DMS153 treated with DMSO at 0.1 percent for 48 hours (cell line): ENCODE data around the gene PPIL6.

Experiments
- DNase-seq: peaks from one replicate; lab custom pipeline; 2025; ENCODE audit not compliant: unreplicated experiment; lab: John Stamatoyannopoulos, UW

PPIL6 gene

GRCh38 chr6:109449795-109450673, 9.6 kb upstream of the PPIL6 start:
- DNase-seq: no peak

DNA sequence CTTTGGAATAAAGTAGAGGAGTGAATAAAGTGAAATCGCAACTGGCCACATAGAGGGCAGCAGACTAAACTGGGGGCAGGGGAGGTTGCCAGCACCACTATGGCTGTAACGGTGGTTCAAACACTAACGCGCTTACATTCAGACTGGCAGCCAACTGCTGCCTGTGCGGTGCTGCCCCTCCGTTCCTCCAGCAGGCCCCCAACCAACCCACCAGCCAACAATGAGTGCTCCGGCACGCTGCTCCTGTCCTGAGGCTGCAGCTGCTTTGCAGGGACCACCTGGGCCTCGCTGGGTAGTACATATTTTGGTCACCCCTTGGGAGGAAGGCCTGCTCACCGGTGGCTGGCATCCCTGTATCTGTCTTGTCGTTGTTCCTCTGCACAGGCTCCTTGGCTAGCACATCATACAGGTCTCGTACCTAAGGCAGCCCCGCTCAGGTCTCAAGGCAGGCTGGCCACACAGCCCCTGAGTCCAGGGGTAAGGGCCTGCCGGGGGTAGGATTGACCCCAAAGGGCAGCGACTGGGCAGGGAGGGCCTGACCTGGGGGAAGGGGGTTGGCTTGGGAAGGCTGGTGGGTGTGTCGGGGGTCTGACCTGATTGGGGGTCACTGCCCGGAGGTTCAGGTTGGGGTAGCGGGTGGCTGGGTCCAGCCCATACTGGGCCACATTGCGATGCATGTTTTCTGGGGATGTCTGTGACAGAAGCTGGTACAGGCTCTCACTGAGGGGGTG, 8.8 kb upstream of the PPIL6 start:
- DNase-seq: no peak

GRCh38 chr6:109448615-109449014, 8.2 kb upstream of the PPIL6 start:
- DNase-seq: no peak

DNA sequence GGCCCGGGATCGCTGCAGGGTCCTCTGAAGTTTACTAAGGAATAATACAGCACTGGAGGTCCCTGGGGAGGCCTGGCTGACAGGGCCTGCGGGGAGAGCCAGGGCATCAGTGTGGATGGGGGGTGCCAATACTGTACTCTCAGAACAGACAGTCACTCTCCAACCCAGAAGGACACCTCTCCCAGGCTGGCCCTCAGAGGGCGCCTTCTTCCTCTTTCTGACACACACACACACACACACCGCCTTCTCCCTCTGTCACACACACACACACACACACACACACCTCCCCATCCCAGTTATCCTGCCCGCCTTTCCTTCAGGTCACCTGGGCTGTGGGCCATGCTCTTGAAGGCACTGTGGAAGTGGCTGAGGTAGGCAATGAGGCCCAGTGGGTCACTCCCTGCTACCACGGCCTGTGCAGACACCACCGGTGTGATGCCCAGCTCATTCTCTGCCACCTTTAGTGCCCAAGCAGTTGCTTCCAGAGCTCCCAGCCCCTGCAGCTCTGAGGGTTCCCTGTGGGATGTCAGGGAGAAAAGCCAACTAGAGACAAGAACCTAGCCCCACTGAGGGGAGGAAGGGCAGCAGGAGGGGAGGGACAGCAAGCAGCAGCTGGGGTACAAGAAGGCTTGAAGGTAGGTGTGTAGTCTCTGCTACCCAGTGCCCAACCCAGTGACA, 7.6 kb upstream of the PPIL6 start:
- DNase-seq: no peak

GRCh38 chr6:109447087-109447486, 6.7 kb upstream of the PPIL6 start:
- no peak for DNase-seq

GRCh38 chr6:109446541-109446940, 6.1 kb upstream of the PPIL6 start:
- no peak for DNase-seq

DNA sequence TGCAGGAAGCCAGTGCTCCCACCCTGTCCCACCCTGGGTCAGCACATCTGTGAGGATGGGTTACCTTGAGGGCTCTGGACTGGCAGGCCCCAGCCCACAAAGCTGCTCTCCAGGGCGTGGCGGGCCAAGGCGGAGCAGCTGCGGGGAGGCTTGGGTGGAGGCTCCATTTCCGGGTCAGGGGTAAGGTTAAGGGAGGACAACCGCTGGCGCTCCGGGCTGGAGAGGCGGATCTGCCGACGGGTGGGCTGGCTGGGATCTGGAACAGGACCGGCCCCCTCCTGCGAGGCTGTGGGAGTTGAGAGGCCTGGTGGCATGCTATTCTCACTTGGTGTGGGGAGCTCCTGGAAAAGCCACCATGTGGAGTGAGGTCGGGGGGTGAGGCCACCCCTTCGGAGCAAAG, 5.6 kb upstream of the PPIL6 start:
- DNase-seq: no peak

DNA sequence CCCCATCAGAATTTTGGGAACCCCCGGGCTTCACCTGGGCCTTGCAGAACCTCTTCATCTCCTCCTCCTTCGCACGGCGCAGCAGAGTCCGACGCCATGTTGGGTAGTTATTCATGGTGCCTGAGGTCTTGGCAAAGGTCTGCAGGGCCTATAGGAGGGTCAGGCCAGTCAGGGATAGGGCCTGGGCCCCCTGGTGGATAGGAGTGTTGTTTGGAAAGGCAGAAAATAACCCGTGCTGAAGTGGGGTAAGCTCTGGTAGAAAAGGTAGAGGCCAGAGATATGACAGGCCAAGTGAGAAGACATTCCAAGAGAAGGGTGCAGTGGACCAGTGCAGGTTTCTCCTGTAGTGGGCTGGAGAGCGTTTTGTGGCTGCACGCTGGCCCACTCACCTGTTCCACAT, 5.0 kb upstream of the PPIL6 start:
- no peak for DNase-seq

GRCh38 chr6:109443425-109443950, 3.1 kb upstream of the PPIL6 start:
- DNase-seq: no peak

GRCh38 chr6:109442393-109442924, 2.0 kb upstream of the PPIL6 start:
- DNase-seq: no peak

- DNase-seq: peak; percentile 26
These were observed 815 bp upstream of the PPIL6 start for GRCh38 chr6:109441069-109441816.

DNA sequence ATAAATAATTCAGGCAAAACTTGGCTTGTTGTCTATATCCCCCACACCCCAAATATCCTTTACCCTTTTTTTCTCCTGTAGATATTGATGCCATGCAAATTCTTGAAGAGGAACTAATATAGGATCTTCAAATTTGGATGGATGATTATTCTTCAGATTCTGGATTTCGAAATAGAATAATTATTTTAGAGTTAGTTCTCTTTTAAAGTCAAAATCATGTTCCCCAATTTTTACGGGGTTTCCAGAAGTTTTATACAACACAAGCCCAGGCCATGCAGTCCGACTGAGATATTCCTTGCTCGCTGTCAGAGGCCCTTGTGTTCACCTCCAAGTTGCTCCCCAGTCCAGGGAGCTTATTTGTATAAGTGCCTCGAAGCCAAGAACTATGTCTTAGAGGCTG, 4.4 kb downstream of the PPIL6 start:
- DNase-seq: no peak

DNA sequence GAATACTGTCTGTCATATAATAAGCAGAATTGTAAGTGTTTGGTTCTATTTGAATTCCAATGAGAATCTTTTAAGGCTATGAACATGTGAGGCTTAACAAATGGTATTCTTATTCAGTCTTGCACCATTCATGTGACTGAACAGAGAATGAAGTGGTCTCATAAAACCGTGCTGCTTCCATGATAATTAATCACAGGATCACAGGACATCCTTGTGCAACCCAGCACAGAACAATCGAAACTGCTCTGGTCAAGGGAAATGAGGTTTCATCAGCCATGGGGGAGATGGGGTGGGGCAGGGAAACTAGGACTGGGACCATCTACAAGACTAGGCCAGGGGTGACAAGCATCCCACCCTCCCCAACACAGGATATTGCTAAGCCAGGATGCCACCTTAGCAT, 6.0 kb downstream of the PPIL6 start:
- no peak for DNase-seq

DNA sequence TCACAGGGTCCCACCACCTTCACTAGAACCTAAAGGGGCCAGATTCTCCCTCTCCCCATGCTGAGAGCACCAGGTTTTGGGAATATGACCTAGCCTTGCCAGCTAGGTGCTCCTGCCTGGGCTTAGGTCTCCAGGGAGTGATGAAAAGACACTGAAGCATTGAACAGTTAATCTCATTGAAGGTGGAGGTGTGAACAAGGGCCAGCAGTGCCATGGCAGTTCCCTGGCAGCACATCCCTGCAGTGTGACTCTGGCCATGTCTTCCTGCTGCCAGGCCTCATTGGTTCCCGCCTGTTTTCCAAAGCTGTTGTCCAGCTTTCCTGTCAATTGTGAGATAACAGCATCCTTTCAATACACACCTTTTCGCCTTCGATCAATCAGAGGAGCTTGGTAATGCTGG, 10.9 kb downstream of the PPIL6 start:
- peak; percentile 32 for DNase-seq

DNA sequence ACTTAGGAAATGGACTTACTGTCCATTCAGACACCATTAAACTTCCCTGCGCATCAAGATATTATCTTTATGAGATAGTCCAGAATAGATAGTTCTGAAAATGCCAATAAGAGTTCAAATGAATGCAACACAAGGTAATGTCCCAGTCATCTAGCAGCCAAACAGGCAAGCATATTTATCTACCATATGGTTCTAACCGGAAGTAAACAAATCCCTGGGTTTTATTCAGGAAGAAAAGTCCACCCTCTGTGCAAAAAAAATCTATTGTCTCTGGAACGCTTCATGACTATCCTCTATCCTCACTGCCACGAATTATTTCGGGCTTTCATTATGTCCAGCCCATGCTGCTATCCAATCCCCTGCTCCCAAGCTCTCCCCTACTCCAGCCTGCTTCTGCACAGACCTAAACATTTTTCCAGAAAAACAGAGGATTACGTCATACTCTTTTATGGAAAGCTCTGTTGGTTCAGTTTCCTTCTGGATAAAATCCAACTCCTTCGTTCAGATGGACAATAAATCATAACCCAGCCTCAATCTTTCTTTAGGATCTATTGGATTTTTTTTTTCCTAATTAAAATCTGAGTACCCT, 11.4 kb downstream of the PPIL6 start:
- DNase-seq: peak; percentile 37

DNA sequence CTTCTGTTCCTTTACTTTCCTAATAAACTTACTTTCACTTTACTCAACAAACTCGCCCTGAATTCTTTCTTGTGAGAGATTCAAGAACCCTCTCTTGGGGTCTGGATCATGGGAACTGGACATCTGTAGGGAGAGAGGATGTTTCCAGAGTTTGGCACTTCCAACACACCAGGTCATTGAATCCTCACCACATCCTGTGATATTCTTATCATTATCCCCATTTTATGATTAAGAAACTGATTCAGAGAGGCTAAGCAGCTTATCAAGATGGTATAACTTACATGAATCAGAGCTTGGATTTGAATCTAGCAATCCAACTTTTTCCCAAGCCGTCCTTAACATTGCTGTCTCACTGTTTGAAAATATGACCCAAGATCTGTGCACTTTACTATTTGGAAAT, 15.5 kb downstream of the PPIL6 start:
- DNase-seq: no peak

DNA sequence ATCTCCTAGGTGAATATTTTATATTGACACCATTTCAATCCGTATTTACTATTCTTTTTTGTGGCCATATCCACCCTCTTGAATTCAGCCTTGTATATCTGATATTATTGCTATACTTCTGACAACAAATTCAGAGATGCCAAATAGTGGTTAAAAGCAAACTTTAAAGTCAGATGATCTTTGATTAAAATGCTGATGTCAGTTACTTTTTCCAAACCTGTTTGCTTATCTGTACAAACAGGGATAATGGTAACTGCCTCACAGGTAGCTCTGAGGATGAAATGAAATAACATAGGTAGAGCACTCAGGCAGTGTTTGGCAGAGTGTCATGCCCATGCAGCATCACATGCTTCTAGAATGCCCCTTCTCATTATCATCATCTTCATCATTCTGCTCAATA, 19.2 kb downstream of the PPIL6 start:
- no peak for DNase-seq

DNA sequence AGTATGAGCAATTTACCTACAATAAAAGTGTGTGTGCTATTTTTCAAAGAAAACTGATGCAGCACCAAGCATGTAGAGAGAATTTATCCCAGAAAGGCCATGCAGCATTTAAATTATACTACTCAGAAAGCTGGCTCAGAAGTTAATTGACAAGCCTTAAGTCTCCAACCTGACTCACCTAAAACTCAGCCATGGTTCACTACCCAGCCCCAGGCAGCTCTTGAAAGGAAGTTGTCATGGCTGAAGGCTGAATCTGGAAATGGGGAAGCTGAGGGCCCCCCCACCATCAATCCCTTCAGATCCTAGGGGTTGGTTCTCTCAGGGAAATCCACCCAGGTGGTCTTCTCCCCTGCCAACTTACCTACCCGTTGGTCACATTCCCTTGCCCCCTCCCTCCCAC, 19.7 kb downstream of the PPIL6 start:
- no peak for DNase-seq

GRCh38 chr6:109417646-109418045, 22.8 kb downstream of the PPIL6 start:
- DNase-seq: no peak

GRCh38 chr6:109411034-109411433, 29.4 kb downstream of the PPIL6 start:
- no peak for DNase-seq
